Choroid plexus epithelial cell (primary cell): ENCODE measurements around the gene IL18BP.
A peak's percentile ranks its signal among the peaks of the same experiment; 100 is the strongest.

Source experiments
- DNase-seq: peaks from one replicate; pipeline ENCODE4 v3.0.0-alpha.2; 2010; ENCODE audit warnings: low read depth
- H3K4me3 ChIP-seq: 2 replicates; pipeline ENCODE4 v1.5.1; 2011; ENCODE audit warnings: low read depth, mild to moderate bottlenecking, control low read depth, low read length, moderate library complexity
- CTCF ChIP-seq: conservative IDR thresholded peaks from 2 replicates; pipeline ENCODE4 v1.5.1; 2011; ENCODE audit warnings: low read depth, mild to moderate bottlenecking, control low read depth, inconsistent platforms, low read length, moderate library complexity

IL18BP gene

GRCh38 chr11:72045849-72046248, 47.1 kb downstream of the IL18BP start:
- TF ChIP-seq CTCF = peak; percentile 4
- peak; percentile 68 for DNase-seq
- H3K4me3 ChIP-seq = no peak overlapping the region

DNA sequence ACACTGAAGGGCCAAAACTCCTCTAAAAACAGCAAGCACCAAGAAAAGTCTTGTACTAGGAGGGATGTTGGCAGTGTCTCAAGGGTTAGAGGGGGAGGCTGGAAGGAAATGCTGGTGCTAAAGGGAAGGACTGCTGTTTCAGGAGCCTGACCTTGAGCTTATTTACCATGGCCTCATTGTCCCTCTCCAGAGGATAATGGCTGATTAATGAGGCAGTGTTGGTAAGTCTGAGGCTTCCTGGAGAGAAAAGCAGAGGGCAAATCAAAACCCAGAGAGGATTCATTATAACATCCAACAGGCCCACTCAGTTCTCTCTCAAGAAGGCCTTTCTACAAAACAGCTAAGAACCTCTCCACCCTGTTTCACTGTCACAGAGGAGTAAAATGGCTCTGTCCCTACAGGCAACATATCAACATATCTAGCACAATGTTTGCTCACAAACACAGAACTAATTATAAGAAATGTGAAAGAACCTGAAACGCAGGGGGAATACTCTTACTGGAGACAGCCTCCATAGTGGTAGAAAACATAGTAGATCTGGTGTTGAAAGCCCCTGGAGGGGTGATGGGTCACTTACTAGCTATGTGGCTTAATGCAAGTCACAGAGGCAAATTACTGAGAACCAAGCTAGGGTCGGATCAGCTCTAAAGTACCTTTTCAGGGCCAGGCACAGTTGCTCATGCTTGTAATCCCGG, 50.2 kb downstream of the IL18BP start:
- TF ChIP-seq CTCF = no peak
- DNase-seq = no peak

More for the DNA sequence above, 50.2 kb downstream of the IL18BP start:
- no peak overlapping the region for H3K4me3 ChIP-seq
